GM23248 (cell line): ENCODE measurements around the gene GPRIN2.
"Not testable (repeated sequence)": the region's sequence is repeated elsewhere in the genome, so short reads cannot be mapped to it uniquely, and the experiment has no call there.

Experiments used
- EZH2 ChIP-seq: fragments of 200-600 bp; sonication (generic); IDR thresholded peaks from 2 replicates; pipeline ENCODE4 v1.6.1; 2018; ENCODE audit warnings: antibody characterized with exemption, mild to moderate bottlenecking; ENCODE audit not compliant: insufficient read depth, poor library complexity, severe bottlenecking
- EZH2phosphoT487 ChIP-seq: fragments of 200-600 bp; sonication (generic); IDR thresholded peaks from 2 replicates; pipeline ENCODE4 v1.6.1; 2018; ENCODE audit warnings: antibody characterized with exemption, moderate library complexity, mild to moderate bottlenecking, low read depth; ENCODE audit not compliant: insufficient read depth

GRCh38 chr10:46570655-46571054, 14.2 kb upstream of the GPRIN2 start:
- not testable (repeated sequence) for TF ChIP-seq EZH2phosphoT487, EZH2
